GM23338 (cell line): ENCODE measurements around the gene FERMT3. TPM values are rescaled to one million over a fixed set of nuclear protein-coding genes. Genes with fewer than 3 reads are reported as not detected.

ENCODE experiments used
- ATAC-seq: fragments of 200-7000 bp; cut with Tn5 transposase; 3 replicates; pipeline ENCODE4 v1.9.1; 2020
- DNase-seq: peaks from one replicate; pipeline ENCODE4 v3.0.0-alpha.2; 2015; ENCODE audit warnings: low spot score
- H2AFZ ChIP-seq: fragments of 200-600 bp; sonication (generic); 2 replicates; pipeline ENCODE4 v1.8.0; 2016; ENCODE audit warnings: antibody characterized with exemption, mild to moderate bottlenecking, moderate library complexity
- H3F3A ChIP-seq: fragments of 200-600 bp; sonication (generic); replicated peaks from 2 replicates; pipeline ENCODE4 v1.8.0; 2017; ENCODE audit warnings: antibody characterized with exemption, mixed run types, low read depth
- H3K27ac ChIP-seq: fragments of 200-600 bp; sonication (generic); 2 replicates; pipeline ENCODE4 v1.6.1; 2016; ENCODE audit warnings: low read depth
- H3K27me3 ChIP-seq: fragments of 200-600 bp; sonication (generic); 2 replicates; pipeline ENCODE4 v1.8.0; 2016; ENCODE audit warnings: mild to moderate bottlenecking, mixed run types, moderate library complexity; ENCODE audit not compliant: insufficient read depth
- H3K36me3 ChIP-seq: fragments of 200-600 bp; sonication (generic); 2 replicates; pipeline ENCODE4 v1.8.0; 2016; ENCODE audit warnings: mild to moderate bottlenecking; ENCODE audit not compliant: insufficient read depth
- H3K4me1 ChIP-seq: fragments of 200-600 bp; sonication (generic); 2 replicates; pipeline ENCODE4 v1.8.0; 2016; ENCODE audit warnings: mild to moderate bottlenecking, moderate library complexity; ENCODE audit not compliant: insufficient read depth
- H3K4me2 ChIP-seq: fragments of 200-600 bp; sonication (generic); 2 replicates; pipeline ENCODE4 v1.7.1; 2017; ENCODE audit warnings: mixed run types
- H3K4me3 ChIP-seq: fragments of 200-600 bp; sonication (generic); 2 replicates; pipeline ENCODE4 v1.6.1; 2016; ENCODE audit warnings: mixed run types
- H3K79me2 ChIP-seq: fragments of 200-600 bp; sonication (generic); replicated peaks from 2 replicates; pipeline ENCODE4 v1.8.0; 2017; ENCODE audit warnings: mild to moderate bottlenecking; ENCODE audit not compliant: insufficient read depth
- H3K9me2 ChIP-seq: fragments of 200-600 bp; sonication (generic); 2 replicates; pipeline ENCODE4 v1.8.0; 2017; ENCODE audit not compliant: insufficient read depth
- H4K20me1 ChIP-seq: fragments of 200-600 bp; sonication (generic); replicated peaks from 2 replicates; pipeline ENCODE4 v1.8.0; 2017; ENCODE audit warnings: mild to moderate bottlenecking; ENCODE audit not compliant: insufficient read depth
- H3K27ac Mint-ChIP-seq: 2 replicates; pipeline ENCODE4 v1.8.0; 2020; ENCODE audit warnings: inconsistent platforms, mild to moderate bottlenecking, moderate library complexity, mixed read lengths
- H3K27me3 Mint-ChIP-seq: 3 replicates; pipeline ENCODE4 v1.8.0; 2022; ENCODE audit warnings: low read depth, mild to moderate bottlenecking, moderate library complexity, mixed read lengths, inconsistent platforms; ENCODE audit not compliant: insufficient read depth, poor library complexity
- H3K36me3 Mint-ChIP-seq: 3 replicates; pipeline ENCODE4 v1.8.0; 2021; ENCODE audit warnings: low read depth, mild to moderate bottlenecking, inconsistent platforms, moderate library complexity, mixed read lengths
- H3K4me1 Mint-ChIP-seq: 3 replicates; pipeline ENCODE4 v1.8.0; 2020; ENCODE audit warnings: mild to moderate bottlenecking, inconsistent platforms, mixed read lengths
- H3K4me3 Mint-ChIP-seq: 3 replicates; pipeline ENCODE4 v1.8.0; 2021; ENCODE audit warnings: moderate library complexity, mild to moderate bottlenecking, inconsistent platforms, mixed read lengths
- H3K9me3 Mint-ChIP-seq: 3 replicates; pipeline ENCODE4 v1.8.0; 2020; ENCODE audit warnings: moderate library complexity, mild to moderate bottlenecking, inconsistent platforms, mixed read lengths
- CREB1 ChIP-seq: fragments of 250-450 bp; sonication (Bioruptor Pico); IDR thresholded peaks from 2 replicates; pipeline ENCODE4 v1.5.0; 2020; ENCODE audit warnings: low read depth, mild to moderate bottlenecking, moderate library complexity
- CTCF ChIP-seq, 2 experiments: fragments of 200-600 bp in 1 of 2; sonication (generic) in 1 of 2; conservative IDR thresholded peaks; 2 replicates each; pipeline versions ENCODE4 v1.5.1 to v1.6.1; 2016 to 2017; ENCODE audit warnings: antibody characterized with exemption in 2 of 2, low read depth in 2 of 2, mild to moderate bottlenecking in 2 of 2, moderate library complexity in 1 of 2
- ETS1 ChIP-seq: IDR thresholded peaks from 2 replicates; pipeline ENCODE4 v1.6.1; 2016; ENCODE audit warnings: antibody characterized with exemption
- EZH2 ChIP-seq: fragments of 200-600 bp; sonication (generic); IDR thresholded peaks from one replicate; pipeline ENCODE4 v1.8.0; 2017; ENCODE audit warnings: antibody characterized with exemption, mild to moderate bottlenecking, low read depth; ENCODE audit not compliant: unreplicated experiment
- EZH2phosphoT487 ChIP-seq: fragments of 200-600 bp; sonication (generic); IDR thresholded peaks from one replicate; pipeline ENCODE4 v1.8.1; 2018; ENCODE audit warnings: antibody characterized with exemption; ENCODE audit not compliant: unreplicated experiment
- JUNB ChIP-seq: IDR thresholded peaks from one replicate; pipeline ENCODE4 v1.6.1; 2016; ENCODE audit warnings: antibody characterized with exemption; ENCODE audit not compliant: unreplicated experiment
- NANOG ChIP-seq: IDR thresholded peaks from 2 replicates; pipeline ENCODE4 v1.6.1; 2016; ENCODE audit warnings: antibody characterized with exemption, borderline replicate concordance
- POLR2AphosphoS5 ChIP-seq: IDR thresholded peaks from 2 replicates; pipeline ENCODE4 v1.6.1; 2016; ENCODE audit warnings: antibody characterized with exemption, low read depth
- REST ChIP-seq: IDR thresholded peaks from one replicate; pipeline ENCODE4 v1.6.1; 2018; ENCODE audit warnings: antibody characterized with exemption; ENCODE audit not compliant: unreplicated experiment
- STAT1 ChIP-seq: IDR thresholded peaks from one replicate; pipeline ENCODE4 v1.6.1; 2016; ENCODE audit warnings: antibody characterized with exemption; ENCODE audit not compliant: unreplicated experiment
- ZNF114 ChIP-seq: fragments of 250-450 bp; sonication (Bioruptor Pico); IDR thresholded peaks from 2 replicates; pipeline ENCODE4 v1.5.0; 2020; ENCODE audit warnings: mild to moderate bottlenecking, moderate library complexity
- ZNF331 ChIP-seq: fragments of 250-450 bp; sonication (Bioruptor Pico); IDR thresholded peaks from 2 replicates; pipeline ENCODE4 v1.5.0; 2020; ENCODE audit warnings: low read depth, mild to moderate bottlenecking, moderate library complexity
- ZNF462 ChIP-seq: fragments of 250-450 bp; sonication (Bioruptor Pico); IDR thresholded peaks from 2 replicates; pipeline ENCODE4 v1.5.0; 2020; ENCODE audit warnings: mild to moderate bottlenecking, moderate library complexity
- polyA plus RNA-seq: library from polyadenylated mRNA; unstranded; fragments of >200 nt; fragmentation: Nextera tagmentation; extraction: Ambion mirVana; gene quantifications from 2 replicates; pipeline ENCODE4 v1.2.1, GENCODE V29; 2016
- total RNA-seq: library from RNA; depleted of rRNA; stranded (reverse); fragments of >200 nt; shearing (Covaris generic); gene quantifications from 2 replicates; pipeline ENCODE4 v1.2.3, GENCODE V29; 2014

FERMT3 gene
- total and polyA plus RNA-seq, 2 experiments from 2014 or later, result 1.5 to 1.6 TPM

- Mint-ChIP-seq H3K4me3 (peak overlapping the region; percentile 88), H3K9me3 (no peaks in the 10 kb centered on the region), H3K27ac (peak overlapping the region; percentile 94), H3K36me3 (peaks cover 14% of the 10 kb centered on the region), H3K4me1 (peaks cover 42% of the 10 kb centered on the region), H3K27me3 (peaks cover 35% of the 10 kb centered on the region)
- Histone ChIP-seq H3K4me2 (peak overlapping the region; percentile 100), H3K9me2 (no peaks in the 10 kb centered on the region), H3K27ac (peak overlapping the region; percentile 62; the same call in 1 of the 2 replicates), H3K36me3 (no peaks in the 10 kb centered on the region), H3K4me3 (peak overlapping the region; percentile 100), H3K4me1 (peaks cover 39% of the 10 kb centered on the region), H3K27me3 (no peaks in the 10 kb centered on the region), H2AFZ (peak overlapping the region; percentile 66; the same call in 1 of the 2 replicates), H3F3A (peaks cover 47% of the 10 kb centered on the region), H3K79me2 (peaks cover 30% of the 10 kb centered on the region), H4K20me1 (no peaks in the 10 kb centered on the region; the same call in none of the 2 replicates)
- TF ChIP-seq POLR2AphosphoS5 (no peak), CTCF (conservative IDR thresholded peaks at IDR 0.05; ENCODE audit: low read depth in 2 of 2) (no peak), CREB1 (CRISPR knock-in tag) (no peak), ZNF114 (CRISPR knock-in tag) (no peak), ETS1 (no peak), EZH2 (no peak), ZNF331 (CRISPR knock-in tag) (no peak), ZNF462 (CRISPR knock-in tag) (no peak), EZH2phosphoT487 (no peak), NANOG (no peak), REST (no peak), STAT1 (no peak), JUNB (no peak)
- ATAC-seq (peak; percentile 8), DNase-seq (no peak)
Observed at GRCh38 chr11:64247729-64248531, 41.4 kb downstream of the FERMT3 start.
